GM18867 (cell line): ENCODE results near the gene VAV2.

Experiments used
- ATAC-seq: cut with Tn5 transposase; IDR thresholded peaks from one replicate; pipeline ENCODE4 v1.9.1; 2021; ENCODE audit warnings: mild to moderate bottlenecking, moderate library complexity; ENCODE audit not compliant: unreplicated experiment

VAV2 gene

DNA sequence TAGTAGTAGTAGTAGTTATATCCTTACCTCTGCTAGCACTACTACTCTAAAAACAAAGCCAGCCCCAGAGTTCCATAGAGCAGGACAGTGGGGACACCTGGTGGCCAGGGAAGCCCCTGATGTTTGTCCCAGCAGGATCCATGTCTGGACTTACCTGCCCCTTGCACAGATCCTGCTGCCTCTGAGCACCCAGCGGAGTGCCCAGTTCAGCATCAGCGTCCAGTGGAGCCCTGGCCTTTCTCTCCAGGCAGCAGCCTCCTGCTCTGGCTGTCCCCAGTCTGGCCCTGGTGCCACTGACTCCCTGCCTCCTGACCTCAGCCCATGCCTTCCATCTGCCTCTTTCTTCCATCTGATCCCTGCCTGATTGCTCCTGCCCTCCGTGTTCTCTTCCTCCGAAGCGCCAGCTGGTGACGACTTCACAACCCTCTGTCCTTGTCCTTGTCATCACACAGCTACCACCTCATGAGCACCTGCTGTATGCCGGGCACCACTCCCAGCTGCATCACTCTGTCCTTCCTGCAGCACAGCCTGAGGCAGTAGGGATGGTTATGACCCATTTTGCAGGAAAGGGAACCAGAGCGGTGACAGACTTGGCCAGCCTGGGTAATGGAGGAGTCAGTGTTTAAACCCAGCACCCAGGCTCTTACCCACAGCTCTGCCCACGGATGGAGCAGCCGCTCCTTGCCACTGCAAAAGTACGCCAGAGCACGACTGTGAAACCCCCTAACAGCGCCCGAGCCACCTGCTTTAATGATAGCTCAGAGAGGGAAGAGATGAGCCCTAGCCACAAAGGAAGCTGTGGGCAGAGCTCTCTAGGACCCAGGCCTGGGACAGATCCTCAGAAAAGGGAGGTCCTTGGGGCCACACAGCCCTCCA lies 265.5 kb downstream of the VAV2 start:
- ATAC-seq: no peak

DNA sequence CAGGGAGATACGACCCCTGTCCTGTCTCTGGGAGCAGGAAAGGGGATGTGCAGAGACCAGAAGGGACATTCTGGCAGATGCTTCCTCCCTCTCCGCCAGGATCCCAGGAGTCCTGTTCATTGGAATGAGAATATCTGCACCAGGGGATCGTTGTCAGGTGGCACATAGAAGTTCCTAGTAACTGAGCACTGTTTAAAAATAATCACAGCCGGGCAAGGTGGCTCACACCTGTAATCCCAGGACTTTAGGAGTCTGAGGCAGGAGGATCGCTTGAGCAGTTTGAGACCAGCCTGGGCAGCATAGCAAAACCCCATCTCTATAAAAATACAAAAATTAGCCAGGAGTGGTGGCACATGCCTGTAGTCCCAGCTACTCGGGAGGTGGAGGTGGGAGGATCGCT lies 266.2 kb downstream of the VAV2 start:
- ATAC-seq: no peak

DNA sequence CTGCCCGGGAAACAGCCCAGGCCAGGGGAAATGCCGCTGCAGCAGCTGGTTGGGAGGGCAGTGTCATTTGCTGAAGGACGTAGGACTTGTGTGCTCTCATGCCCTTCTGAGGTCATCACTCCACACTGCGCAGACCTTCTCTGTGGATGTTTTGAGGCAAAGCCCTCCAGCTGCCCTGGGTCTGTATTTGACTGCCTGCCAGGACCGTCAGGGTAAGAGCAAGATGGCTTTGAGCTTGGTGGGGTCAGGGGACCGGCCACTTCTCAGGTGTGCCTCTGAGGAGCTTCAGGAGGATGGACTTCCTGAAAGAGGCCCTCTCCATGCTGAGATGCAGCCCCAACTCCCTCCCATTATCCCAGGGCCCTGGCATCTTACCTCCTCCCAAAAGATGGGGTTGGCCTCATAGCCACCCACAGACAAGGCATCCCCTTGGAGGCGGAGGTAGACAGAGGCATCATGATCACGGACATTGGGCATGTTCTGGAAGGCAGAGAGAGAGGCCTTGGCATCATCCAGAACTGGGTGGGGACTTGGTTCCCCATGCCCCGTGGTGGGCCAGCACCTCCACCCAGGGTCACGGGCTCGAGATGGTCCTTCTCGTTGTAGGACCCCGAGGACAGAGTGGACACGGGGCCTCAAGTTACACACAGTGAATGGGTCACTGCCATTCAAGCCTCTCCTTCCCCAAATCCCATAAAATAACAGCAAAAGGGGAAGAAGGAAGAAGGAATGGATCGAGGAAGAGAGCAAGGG lies 273.4 kb downstream of the VAV2 start:
- no peak for ATAC-seq

DNA sequence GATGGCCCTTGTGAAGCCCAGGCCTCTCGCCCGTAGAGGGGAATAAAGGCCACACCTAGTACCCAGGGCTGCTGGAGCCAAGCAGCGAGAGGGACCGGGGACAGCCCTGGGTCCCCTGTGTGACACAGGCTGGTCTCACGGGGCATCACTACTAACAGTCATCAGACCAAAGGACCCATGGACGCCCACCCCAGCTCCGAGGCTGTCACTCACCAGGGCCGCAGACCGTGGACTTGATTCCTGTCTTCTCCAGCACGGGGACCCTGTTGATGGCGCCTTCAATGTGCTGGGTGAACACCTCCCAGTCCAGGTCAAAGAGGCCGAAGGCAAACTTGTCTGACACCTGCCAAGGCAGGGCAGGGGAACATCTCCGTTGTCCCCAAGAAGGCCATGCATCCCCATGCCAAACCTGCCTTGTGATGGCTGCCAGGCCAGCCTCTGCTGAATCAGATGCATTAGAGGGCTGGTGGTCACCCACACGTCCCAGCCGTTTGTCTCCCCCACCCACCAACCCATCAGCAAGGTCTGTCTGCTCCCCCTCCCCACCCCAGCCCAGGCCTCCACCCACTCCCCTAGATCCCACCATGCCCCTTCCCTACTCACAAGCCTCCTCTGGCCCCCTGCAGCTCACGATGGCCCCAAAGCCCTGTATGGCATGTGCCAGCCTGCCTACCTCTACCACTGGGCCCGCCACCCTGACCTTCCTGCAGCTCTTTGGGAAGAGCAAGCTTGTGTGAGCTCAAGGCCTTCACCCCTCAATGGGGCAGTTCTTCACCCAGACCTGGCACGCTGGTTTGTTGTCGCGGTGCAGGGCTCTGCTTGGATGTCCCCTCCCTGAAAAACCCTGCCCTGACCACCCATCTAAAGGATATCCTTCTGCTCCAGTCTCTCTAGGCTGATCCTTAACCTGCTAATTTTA lies 274.8 kb downstream of the VAV2 start:
- no peak for ATAC-seq

DNA sequence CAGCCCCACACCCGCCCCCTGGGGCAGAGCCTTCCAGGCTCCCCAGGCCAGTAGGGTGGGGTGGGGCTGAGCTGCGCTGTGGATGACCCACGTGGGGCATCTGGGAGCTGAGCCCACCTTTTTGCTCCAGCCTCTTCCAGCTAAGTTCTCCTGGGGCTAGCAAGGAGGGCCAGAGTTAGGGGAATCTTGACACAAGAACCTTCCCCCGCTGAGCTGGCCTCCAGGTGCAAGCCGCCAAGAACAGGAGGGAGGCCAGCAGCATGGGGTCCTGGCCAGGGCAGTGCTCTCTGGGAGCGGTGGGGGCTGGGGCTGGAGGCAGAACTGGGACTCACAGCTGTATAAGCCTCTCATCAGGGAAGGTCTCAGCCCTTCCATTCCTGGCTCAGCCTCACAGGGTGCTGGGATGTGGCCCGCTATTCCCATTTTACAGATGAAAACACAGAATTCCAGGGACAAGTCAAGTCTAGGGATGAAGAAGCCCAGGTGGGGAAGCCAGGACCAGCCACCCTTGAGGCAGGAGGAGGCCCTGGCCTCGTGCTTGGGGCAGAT lies 275.5 kb downstream of the VAV2 start:
- no peak for ATAC-seq

DNA sequence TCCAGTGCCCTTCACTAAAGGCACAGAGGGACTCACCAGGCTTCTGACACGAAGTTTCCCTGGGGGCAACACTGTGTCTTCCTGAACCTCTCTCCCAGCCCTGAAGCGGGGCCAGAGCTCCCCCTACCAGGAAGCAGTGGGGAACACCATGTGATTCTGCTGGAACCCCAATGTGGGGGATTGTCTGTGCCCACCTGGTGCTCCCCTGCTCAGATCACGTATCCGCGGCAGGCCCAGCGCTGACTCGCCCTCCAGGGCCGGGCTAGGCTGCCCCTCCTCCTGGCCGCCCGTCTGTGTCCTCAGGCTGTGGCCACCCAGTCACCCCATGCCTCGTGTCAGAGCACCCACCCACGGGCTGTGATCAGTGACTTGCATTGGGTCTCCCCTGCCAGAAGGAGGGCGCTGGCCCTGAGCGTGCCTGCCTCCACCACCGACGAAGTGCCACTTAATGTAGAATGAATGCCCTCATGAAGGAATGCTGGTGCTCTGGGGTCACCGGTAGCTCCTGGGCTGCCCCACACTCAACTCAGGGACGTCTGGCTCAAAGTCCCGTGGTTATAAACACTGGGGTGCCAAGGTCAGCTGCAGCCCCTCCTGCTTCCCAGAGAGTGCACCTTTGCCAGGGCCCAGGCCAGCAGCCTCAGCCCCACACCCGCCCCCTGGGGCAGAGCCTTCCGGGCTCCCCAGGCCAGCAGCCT lies 276.1 kb downstream of the VAV2 start:
- ATAC-seq: no peak

DNA sequence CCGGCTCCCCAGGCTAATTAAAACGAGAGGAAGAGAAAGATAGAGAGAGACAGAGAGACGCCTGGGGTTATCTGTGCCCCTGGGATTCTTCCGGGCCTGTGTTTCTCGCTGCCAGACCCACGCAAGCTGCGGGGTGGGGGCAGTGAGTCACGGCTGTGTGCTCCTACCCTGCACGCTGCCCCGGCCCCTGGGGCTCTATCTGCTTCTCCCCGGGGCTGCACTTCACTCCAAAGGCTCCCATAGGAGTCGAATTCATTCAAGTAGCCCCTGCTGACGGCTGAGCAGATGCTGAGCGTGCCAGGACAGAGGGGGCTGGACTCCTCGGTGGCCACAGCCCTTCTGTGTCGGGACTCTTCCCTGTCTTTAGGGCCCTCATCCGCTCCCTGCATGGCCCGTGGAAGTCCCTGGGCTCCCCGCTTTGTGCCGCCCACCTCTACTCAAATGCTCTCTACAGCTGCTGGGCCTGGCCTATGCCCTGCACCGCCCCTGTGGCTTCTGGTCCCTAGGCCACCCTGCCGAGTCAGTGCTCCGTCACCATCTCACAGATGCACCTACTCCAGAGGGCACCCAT lies 276.7 kb downstream of the VAV2 start:
- no peak for ATAC-seq

DNA sequence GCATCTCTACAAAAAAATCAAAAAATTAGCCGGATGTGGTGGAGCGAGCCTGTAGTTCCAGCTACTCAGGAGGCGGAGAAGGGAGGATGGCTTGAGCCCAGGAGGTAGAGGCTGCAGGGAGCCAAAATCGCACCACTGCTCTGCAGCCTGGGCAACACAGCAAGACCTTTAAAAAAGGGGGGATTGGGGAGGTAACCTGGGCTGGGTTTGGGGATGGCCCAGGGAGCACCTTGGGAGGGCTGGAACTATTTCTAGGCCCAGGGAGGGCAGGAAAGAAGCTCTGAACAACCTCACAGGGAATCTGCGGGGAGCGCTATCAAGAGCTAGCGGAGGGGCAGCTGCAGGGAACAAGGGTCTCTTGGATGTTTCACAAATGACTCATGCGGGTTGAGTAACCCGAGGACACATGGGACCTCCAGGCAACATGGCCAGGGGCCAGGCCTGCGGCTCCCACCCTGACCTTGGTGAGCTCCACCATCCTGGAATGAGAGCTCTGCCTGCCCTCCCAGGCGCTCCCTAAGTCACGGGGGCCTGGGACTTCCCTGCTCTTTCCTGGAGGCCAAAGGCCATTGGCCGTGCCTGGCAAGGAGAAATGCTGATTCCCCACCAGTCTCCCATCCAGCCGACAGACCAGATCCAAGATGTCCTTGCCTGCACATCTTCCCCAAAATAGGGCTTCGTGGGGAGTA lies 277.4 kb downstream of the VAV2 start:
- ATAC-seq: no peak

DNA sequence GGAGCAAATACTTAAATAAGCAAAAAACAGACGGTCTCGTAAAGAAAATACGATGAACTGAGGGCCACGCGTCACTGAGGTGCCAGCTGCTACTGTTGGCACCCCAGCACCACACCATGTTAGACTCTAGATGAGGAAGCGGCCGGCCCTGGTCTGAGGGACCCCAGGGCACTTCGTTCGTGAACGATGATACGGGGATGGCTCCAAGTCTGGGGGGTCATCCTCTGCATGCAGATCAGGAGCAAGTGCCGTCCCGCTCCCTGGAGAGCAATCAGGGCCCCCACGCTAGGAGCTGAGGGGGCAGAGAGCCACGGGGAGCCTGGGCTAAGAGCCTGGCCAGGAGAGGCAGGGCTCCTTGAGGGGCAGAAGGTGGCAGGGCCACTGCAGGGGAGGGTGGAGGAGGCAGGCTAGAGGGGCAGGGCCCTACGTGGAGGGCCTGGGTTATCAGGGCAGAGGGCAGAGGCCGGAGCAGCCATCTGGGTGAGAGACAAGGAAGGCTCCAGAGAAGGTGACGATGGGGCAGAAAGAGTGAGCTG lies 278.1 kb downstream of the VAV2 start:
- no peak for ATAC-seq

DNA sequence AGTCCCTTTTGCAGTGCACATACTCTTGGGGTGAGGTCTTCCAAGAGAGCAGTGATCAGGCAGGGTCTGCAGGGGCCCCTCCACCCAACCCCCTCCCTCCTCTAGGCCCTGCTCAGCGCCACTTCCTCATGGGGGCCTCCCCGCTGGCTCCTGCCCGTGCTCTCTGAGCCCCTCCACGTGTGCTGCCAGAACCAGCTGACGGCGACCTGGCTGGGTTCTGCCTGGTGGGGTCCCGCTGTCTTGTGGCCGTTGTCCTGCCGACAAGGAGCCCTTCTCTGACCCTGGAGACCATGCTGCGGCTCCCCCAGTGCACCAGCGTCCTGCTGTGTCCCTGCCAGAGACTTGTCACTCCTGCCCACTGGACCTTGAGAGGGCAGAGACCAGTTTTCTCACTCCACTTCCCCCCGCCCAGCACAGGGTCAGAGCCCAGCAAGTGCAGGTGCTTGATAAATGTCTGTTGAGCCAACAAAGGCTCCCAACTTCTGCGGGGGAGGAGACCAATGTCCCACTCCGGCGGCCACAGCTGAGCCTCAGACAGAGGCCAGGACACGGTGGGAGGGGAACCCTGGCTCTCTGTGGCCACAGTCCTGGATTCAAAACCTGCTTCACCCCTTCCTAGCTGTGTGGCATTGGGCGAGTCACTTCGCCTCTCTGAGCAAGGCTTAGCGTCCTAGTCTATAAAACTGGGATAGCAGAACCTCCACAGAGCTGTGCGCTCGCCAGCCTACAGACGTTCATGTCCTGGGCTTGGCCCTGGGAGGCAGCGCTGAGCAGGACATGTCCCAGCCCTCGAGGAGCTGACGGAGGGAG lies 278.8 kb downstream of the VAV2 start:
- ATAC-seq: no peak

DNA sequence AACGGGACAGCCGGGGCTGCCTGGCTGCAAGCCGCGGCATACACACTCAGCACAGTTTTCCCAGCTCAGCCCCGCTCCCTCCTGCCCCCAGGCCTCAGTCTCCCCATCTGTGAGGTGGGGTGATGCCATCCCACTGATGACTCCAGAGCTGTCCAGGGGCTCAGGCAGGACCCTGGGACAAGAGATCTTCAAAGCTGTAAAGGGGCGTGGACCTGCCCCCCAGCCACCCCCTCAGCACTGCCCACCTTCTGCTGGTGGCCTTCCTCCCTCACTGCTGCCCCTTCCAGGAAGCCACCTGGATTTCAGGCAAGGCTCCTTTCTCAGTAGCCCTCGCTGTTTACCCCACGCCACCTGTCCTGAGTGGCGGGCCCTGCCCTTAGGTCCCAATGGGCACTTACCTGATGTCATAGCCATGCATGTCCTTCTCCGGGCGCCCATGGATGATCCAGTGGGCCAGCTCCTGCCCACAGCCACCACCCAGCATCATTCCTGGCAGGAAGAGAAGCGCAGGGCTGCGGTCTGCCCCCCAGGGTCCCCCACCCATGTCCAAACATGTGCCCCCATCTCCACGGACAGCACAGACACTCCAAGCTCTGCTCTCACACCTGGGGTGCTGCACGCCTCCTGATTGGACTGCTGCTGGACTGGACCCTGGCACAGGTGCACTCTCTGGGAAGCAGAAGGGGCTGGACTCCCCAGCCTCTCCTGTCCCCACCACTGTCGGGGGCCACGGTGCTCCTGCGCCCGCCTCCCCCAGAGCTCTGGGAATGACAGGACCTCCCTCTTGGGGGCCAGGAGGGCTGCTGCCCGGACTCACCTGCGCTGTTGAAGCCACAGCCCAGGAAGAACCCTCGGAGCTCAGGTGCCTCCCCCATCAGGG lies 279.7 kb downstream of the VAV2 start:
- no peak for ATAC-seq
